ENCODE measurements around the gene SHROOM3.

DNA sequence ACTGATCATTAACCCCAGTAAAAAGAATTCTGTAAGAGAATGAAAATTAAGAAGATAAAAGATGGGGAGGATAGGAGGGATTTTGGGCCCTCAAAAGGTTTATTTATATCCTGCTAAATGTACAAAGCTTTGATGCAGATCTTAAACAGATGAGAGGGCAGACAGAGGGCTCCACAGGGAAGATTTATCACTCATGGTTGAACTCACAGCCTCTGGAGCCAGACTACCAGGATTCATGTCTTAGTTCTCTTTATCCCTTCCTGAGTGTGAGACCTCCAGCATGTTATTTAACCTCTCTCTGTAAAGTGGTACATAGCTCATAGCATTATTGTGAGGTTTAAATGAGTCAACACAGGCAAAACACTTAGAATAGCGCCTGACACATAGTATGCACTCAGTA lies 388.5 kb downstream of the SHROOM3 start:
- TF ChIP-seq, protein P1, sequence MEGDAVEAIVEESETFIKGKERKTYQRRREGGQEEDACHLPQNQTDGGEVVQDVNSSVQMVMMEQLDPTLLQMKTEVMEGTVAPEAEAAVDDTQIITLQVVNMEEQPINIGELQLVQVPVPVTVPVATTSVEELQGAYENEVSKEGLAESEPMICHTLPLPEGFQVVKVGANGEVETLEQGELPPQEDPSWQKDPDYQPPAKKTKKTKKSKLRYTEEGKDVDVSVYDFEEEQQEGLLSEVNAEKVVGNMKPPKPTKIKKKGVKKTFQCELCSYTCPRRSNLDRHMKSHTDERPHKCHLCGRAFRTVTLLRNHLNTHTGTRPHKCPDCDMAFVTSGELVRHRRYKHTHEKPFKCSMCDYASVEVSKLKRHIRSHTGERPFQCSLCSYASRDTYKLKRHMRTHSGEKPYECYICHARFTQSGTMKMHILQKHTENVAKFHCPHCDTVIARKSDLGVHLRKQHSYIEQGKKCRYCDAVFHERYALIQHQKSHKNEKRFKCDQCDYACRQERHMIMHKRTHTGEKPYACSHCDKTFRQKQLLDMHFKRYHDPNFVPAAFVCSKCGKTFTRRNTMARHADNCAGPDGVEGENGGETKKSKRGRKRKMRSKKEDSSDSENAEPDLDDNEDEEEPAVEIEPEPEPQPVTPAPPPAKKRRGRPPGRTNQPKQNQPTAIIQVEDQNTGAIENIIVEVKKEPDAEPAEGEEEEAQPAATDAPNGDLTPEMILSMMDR (IDR thresholded peaks at IDR 0.05) = no peak
- no peak for TF ChIP-seq POLR2A (IDR thresholded peaks at IDR 0.05)

Measured in body of pancreas (tissue), 4 donors.